Uterus (tissue), 4 donors: Measurements from ENCODE around the gene MANSC4. TPM values are rescaled to one million over a fixed set of nuclear protein-coding genes. Genes with fewer than 3 reads are reported as not detected.

Experiments
- DNase-seq, 2 donors: peaks; one replicate each; pipeline ENCODE4 v3.0.0-alpha.2; 2019 to 2020
- H3K27ac ChIP-seq, 2 donors: fragments of 200-600 bp; sonication (generic); 1 replicate in 1 of 2; 2 replicates in 1 of 2; pipeline ENCODE4 v1.5.1; 2016 to 2018
- H3K27me3 ChIP-seq, 2 donors: fragments of 200-600 bp; sonication (generic); one replicate each; pipeline ENCODE4 v1.5.1; 2018 to 2019; ENCODE audit warnings: control low read depth in 1 of 2
- H3K36me3 ChIP-seq, 2 donors: fragments of 200-600 bp; sonication (generic); one replicate each; pipeline ENCODE4 v1.5.1; 2019; ENCODE audit warnings: control low read depth in 1 of 2
- H3K4me1 ChIP-seq, 2 donors: fragments of 200-600 bp; sonication (generic); one replicate each; pipeline ENCODE4 v1.5.1; 2018 to 2019; ENCODE audit warnings: control low read depth in 1 of 2
- H3K4me3 ChIP-seq, 2 donors: fragments of 200-600 bp; sonication (generic); 1 replicate in 1 of 2; 2 replicates in 1 of 2; pipeline ENCODE4 v1.5.1; 2018 to 2019; ENCODE audit warnings: mild to moderate bottlenecking in 1 of 2
- H3K9me3 ChIP-seq, 2 donors: fragments of 200-600 bp; sonication (generic); one replicate each; pipeline ENCODE4 v1.5.1; 2019; ENCODE audit warnings: control low read depth in 1 of 2
- POLR2A ChIP-seq, 2 donors: fragments of 450-650 bp; IDR thresholded peaks; one replicate each; pipeline ENCODE4 v1.6.1; 2016; ENCODE audit warnings: antibody characterized with exemption in 2 of 2, mild to moderate bottlenecking in 1 of 2, moderate library complexity in 1 of 2
- intact Hi-C: fragments of 100-400 bp; cut with DNase I; formaldehyde crosslinking; loops from one replicate; pipeline ENCODE4 v1.15.1; 2023; ENCODE audit warnings: low total_unique reads
- total RNA-seq, 4 donors: library from RNA; depleted of rRNA in 3 of 4; stranded (reverse); fragments of >200 nt in 3 of 4; gene quantifications; one replicate each; pipeline versions ENCODE4 v1.1.0 to v1.2.4, GENCODE V29; 2014 to 2023
- TF ChIP-seq, protein P1 (sequence below), 4 experiments: fragments of 200-600 bp in 2 of 4; fragments of 450-650 bp in 2 of 4; sonication (generic) in 2 of 4; IDR thresholded peaks; one replicate each; pipeline ENCODE4 v1.5.1; 2016 to 2019; ENCODE audit warnings: antibody characterized with exemption in 4 of 4, mild to moderate bottlenecking in 2 of 4, moderate library complexity in 1 of 4
- donor health status: DM: yes; HTN: yes; CAD: no.

The MANSC4 gene
- total RNA-seq, 4 donors from 2014 or later, result 0.48 to 0.73 TPM; not detected in 2

DNA sequence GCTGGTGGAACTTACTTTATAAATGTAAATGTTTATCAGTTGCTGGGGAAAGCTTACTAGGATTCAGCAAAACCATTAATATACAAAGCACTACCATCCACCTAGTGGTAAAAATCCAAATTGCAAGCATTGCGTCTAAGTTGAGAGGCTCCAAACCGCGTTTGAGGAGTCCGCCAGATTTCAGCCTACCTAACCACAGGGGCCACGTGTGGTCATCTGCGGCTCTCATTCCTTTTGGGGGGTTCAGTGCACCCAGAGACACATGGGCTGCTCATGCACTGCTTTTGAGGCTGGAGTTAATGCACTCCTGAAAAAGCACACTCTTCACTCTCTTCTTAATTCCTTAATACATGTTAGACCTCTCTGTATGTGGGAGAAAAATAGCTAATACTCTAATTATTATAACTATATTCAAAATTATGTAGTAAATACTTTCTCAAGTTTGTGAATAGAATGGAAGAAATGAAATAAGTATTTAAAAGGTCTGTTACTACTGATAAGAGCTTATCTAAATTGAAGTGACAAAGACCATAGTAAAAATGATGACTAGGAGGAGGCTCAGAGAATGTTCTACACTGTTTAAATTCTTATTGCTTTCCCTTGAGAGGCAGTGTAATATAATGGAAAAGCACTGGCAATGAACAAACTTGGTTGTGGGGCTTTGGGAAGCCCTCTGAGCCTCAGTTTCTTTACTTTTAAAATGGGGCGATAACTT is 41.4 kb upstream of the MANSC4 start:
- intact Hi-C loops, result loop anchor here (10.0 kb wide), 1 partner anchor 77 kb away; no protein-coding TSS in a partner anchor
- no peak for TF ChIP-seq POLR2A (IDR thresholded peaks at IDR 0.05)
- TF ChIP-seq, protein P1, sequence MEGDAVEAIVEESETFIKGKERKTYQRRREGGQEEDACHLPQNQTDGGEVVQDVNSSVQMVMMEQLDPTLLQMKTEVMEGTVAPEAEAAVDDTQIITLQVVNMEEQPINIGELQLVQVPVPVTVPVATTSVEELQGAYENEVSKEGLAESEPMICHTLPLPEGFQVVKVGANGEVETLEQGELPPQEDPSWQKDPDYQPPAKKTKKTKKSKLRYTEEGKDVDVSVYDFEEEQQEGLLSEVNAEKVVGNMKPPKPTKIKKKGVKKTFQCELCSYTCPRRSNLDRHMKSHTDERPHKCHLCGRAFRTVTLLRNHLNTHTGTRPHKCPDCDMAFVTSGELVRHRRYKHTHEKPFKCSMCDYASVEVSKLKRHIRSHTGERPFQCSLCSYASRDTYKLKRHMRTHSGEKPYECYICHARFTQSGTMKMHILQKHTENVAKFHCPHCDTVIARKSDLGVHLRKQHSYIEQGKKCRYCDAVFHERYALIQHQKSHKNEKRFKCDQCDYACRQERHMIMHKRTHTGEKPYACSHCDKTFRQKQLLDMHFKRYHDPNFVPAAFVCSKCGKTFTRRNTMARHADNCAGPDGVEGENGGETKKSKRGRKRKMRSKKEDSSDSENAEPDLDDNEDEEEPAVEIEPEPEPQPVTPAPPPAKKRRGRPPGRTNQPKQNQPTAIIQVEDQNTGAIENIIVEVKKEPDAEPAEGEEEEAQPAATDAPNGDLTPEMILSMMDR (IDR thresholded peaks at IDR 0.05), result peak; percentile 67 to 77 (median 70)

DNA sequence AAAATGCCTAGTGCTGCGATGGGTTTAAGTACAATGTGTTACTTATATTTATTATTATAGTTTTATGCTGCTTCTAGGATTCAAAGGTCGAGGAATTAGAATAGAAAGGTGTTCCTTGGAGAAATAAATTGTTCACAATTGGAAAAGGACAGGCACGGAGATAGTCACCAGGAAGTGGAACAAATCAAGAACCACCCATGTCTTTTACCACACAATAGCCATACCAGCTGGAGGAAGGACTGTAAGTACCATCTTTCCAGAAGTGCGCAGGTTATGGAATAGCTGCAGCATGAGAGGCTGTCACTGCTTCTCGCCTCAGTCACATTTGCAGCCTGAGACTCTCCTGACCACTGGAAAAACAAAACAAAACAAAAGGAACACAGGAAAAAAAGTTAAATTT is 40.5 kb upstream of the MANSC4 start:
- H3K27me3 ChIP-seq, result no peaks in the 10 kb centered on the region
- H3K4me3 ChIP-seq, result no peak overlapping the region
- no peak for DNase-seq
- no peaks in the 10 kb centered on the region for H3K9me3 ChIP-seq
- H3K27ac ChIP-seq, result no peak overlapping the region
- intact Hi-C loops, result loop anchor here (10.0 kb wide), 1 partner anchor 76 kb away; no protein-coding TSS in a partner anchor
- H3K4me1 ChIP-seq, result peaks cover 0 to 4% of the 10 kb centered on the region in 2 donors
- no peak for TF ChIP-seq POLR2A (IDR thresholded peaks at IDR 0.05)
- TF ChIP-seq, protein P1 (IDR thresholded peaks at IDR 0.05), result no peak
- H3K36me3 ChIP-seq, result no peaks in the 10 kb centered on the region

More for the DNA sequence above, 41.4 kb upstream of the MANSC4 start:
- H3K27ac ChIP-seq, result no peak overlapping the region
- no peaks in the 10 kb centered on the region for H3K36me3 ChIP-seq
- H3K9me3 ChIP-seq, result no peaks in the 10 kb centered on the region
- no peaks in the 10 kb centered on the region for H3K27me3 ChIP-seq
- no peak overlapping the region for H3K4me3 ChIP-seq
- DNase-seq, result peak; percentile 21 to 45
- peaks cover 0 to 4% of the 10 kb centered on the region in 2 donors for H3K4me1 ChIP-seq

DNA sequence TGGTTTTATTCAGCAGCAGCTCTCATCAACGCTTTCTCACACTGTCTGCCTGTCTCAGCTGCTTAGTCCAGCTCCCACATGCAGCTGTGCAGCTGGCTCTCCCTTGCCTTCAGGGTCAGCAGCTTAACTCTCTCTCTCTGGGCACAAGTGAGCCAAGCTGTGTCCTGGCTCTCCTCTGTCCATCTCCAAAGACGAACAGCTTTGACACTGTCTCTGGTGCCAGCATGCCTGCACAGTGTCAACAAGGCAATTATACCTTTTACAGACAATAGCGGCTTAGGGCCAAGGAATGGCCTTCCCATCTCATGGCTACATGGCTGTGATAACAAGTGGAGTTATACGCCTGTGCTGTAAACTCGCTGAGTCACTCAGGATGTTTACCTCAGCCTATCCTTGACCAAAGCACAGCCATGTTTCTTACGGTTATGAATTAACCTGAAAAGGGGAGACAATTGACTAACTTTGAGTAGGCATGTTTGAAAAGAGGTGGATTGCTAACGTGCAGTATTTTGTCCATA is 38.4 kb upstream of the MANSC4 start:
- H3K36me3 ChIP-seq, result no peaks in the 10 kb centered on the region
- peak; percentile 17 to 46 for DNase-seq
- no peaks in the 10 kb centered on the region for H3K9me3 ChIP-seq
- peak overlapping the region; percentile 18 to 42 for H3K27ac ChIP-seq
- no peaks in the 10 kb centered on the region for H3K27me3 ChIP-seq
- H3K4me3 ChIP-seq, result no peak overlapping the region
- intact Hi-C loops, result no loop called here
- peaks cover 0 to 4% of the 10 kb centered on the region in 2 donors for H3K4me1 ChIP-seq
- TF ChIP-seq POLR2A (IDR thresholded peaks at IDR 0.05), result no peak
- TF ChIP-seq, protein P1 (IDR thresholded peaks at IDR 0.05), result no peak

DNA sequence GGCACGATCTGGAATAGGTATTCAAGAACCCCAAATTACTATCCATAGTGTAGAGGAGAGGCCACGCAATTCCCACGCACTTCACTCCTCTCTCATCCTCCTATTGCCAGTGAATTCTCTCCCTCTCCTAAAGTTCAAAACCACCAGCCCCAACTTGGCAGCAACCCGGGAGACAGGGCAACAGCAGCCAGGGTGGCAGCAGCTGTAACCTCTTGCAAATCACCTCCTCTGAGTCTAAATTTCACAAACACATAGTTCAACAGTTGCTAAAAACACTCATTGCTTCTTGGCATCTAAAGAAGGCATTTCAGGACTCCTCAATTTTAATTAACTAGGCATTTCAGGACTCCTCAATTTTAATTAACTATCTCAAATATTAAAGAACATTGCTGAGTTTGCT is 37.7 kb upstream of the MANSC4 start:
- peaks cover 0 to 4% of the 10 kb centered on the region in 2 donors for H3K4me1 ChIP-seq
- no peaks in the 10 kb centered on the region for H3K36me3 ChIP-seq
- TF ChIP-seq POLR2A (IDR thresholded peaks at IDR 0.05), result no peak
- TF ChIP-seq, protein P1 (IDR thresholded peaks at IDR 0.05), result no peak
- intact Hi-C loops, result no loop called here
- no peaks in the 10 kb centered on the region for H3K27me3 ChIP-seq
- no peak for DNase-seq
- H3K9me3 ChIP-seq, result no peaks in the 10 kb centered on the region
- H3K4me3 ChIP-seq, result no peak overlapping the region
- H3K27ac ChIP-seq, result peak overlapping the region; percentile 18 to 42

DNA sequence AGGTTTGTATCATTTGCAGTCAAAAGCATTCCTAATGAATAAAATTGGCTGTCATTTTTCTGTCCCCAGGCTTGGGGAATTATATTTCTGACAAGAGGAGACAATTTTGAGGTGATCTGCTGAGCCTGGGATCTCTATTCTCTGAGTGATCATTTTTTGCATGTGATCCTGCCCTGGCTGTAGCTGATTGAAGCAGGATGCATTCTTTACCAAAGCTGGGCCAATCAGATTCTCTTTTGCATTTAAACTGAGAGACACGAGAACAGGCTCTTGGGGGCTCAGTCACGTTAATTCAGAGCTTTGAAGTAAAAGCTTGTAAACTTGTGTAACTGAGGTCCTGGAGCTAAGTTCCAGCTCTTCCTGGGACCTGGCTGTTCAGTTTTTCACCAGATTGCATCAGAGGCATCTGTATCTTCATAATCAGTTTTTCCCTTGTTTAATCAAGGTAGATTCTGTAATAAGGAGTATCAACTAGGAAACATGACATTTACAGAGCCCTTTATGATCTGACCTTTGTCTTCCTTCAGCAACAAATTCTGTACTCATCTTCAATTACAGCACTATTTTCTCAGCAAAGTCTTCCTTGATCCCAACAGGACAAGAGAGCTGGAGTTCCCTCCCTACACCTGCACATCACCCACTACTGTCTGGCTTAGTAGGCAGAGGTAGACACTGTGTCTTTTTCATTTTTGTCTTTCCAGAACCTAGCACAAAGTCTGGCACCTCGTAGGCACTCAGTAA is 35.0 kb upstream of the MANSC4 start:
- H3K36me3 ChIP-seq, result no peaks in the 10 kb centered on the region
- H3K9me3 ChIP-seq, result no peaks in the 10 kb centered on the region
- intact Hi-C loops, result no loop called here
- no peak for DNase-seq
- no peak overlapping the region for H3K4me3 ChIP-seq
- H3K27ac ChIP-seq, result no peak overlapping the region
- H3K27me3 ChIP-seq, result no peaks in the 10 kb centered on the region
- H3K4me1 ChIP-seq, result peaks cover 0 to 4% of the 10 kb centered on the region in 2 donors
- TF ChIP-seq, protein P1 (IDR thresholded peaks at IDR 0.05), result no peak
- no peak for TF ChIP-seq POLR2A (IDR thresholded peaks at IDR 0.05)
